GM19452 (cell line): ENCODE results near the gene ACTL7B.
"Not testable (repeated sequence)": the region's sequence is repeated elsewhere in the genome, so short reads cannot be mapped to it uniquely, and the experiment has no call there.

ENCODE experiments used
- ATAC-seq: cut with Tn5 transposase; IDR thresholded peaks from one replicate; pipeline ENCODE4 v1.9.1; 2021; ENCODE audit not compliant: unreplicated experiment

ACTL7B gene

GRCh38 chr9:108869092-108869725, 13.4 kb upstream of the ACTL7B start:
- ATAC-seq = no peak

GRCh38 chr9:108867829-108868228, 12.0 kb upstream of the ACTL7B start:
- ATAC-seq = no peak

- ATAC-seq = no peak
Measured at GRCh38 chr9:108867116-108867515, 11.3 kb upstream of the ACTL7B start.

GRCh38 chr9:108866001-108866420, 10.2 kb upstream of the ACTL7B start:
- no peak for ATAC-seq

- ATAC-seq = no peak
Measured at GRCh38 chr9:108865037-108865436, 9.3 kb upstream of the ACTL7B start.

- ATAC-seq = no peak
Measured at GRCh38 chr9:108864446-108864845, 8.7 kb upstream of the ACTL7B start.

- ATAC-seq = no peak
Measured at GRCh38 chr9:108863891-108864290, 8.1 kb upstream of the ACTL7B start.

GRCh38 chr9:108861997-108862396, 6.2 kb upstream of the ACTL7B start, which contains the start of gene ACTL7A:
TSS of gene ACTL7A (plus strand) at chr9:108862266. CDS start at chr9:108862323, 57 bp downstream.
- no peak for ATAC-seq

- no peak for ATAC-seq
Measured at GRCh38 chr9:108861464-108861863, 5.7 kb upstream of the ACTL7B start.

GRCh38 chr9:108860764-108861163, 5.0 kb upstream of the ACTL7B start:
- ATAC-seq = no peak

GRCh38 chr9:108860354-108860753, 4.6 kb upstream of the ACTL7B start:
- no peak for ATAC-seq

- peak; percentile 67 for ATAC-seq
Measured at GRCh38 chr9:108859459-108860114, 3.8 kb upstream of the ACTL7B start.

GRCh38 chr9:108857572-108857971, 1.8 kb upstream of the ACTL7B start:
- no peak for ATAC-seq

GRCh38 chr9:108855529-108855886, 278 bp downstream of the ACTL7B start:
- ATAC-seq = no peak

- ATAC-seq = no peak
Measured at GRCh38 chr9:108854641-108855528, 901 bp downstream of the ACTL7B start.

- no peak for ATAC-seq
Measured at GRCh38 chr9:108854094-108854493, 1.7 kb downstream of the ACTL7B start.

- ATAC-seq = no peak
Measured at GRCh38 chr9:108852079-108852478, 3.7 kb downstream of the ACTL7B start.

- ATAC-seq = no peak
Measured at GRCh38 chr9:108851138-108851537, 4.6 kb downstream of the ACTL7B start.

- ATAC-seq = no peak
Measured at GRCh38 chr9:108850293-108850897, 5.4 kb downstream of the ACTL7B start.

GRCh38 chr9:108848296-108848695, 7.5 kb downstream of the ACTL7B start:
- not testable (repeated sequence) for ATAC-seq

GRCh38 chr9:108845947-108846346, 9.8 kb downstream of the ACTL7B start:
- ATAC-seq = no peak
